Neural progenitor cell (in vitro differentiated cells): Measurements from ENCODE around the gene ME2.

Experiments
- CTCF ChIP-seq: fragments of 200-600 bp; sonication (generic); IDR thresholded peaks from 2 replicates; pipeline ENCODE4 v1.5.1; 2017; ENCODE audit warnings: antibody characterized with exemption, mild to moderate bottlenecking
- EZH2 ChIP-seq: fragments of 200-600 bp; sonication (generic); IDR thresholded peaks from 2 replicates; pipeline ENCODE4 v1.6.1; 2017; ENCODE audit warnings: antibody characterized with exemption, mild to moderate bottlenecking, moderate library complexity
- EZH2phosphoT487 ChIP-seq: fragments of 200-600 bp; sonication (generic); IDR thresholded peaks from 2 replicates; pipeline ENCODE4 v1.6.1; 2017; ENCODE audit warnings: antibody characterized with exemption

- no peak for TF ChIP-seq EZH2
- no peak for TF ChIP-seq CTCF
- no peak for TF ChIP-seq EZH2phosphoT487
These were observed 42.4 kb upstream of the ME2 start for GRCh38 chr18:50836521-50836957.
